ENCODE results near the gene PEX14. TPM values are rescaled to one million over a fixed set of nuclear protein-coding genes. Genes with fewer than 3 reads are reported as not detected.

PEX14 gene
- total RNA-seq, 1 experiment from 2014 or later, result 27.3 TPM

- Mint-ChIP-seq H3K4me1 (peaks cover 36% of the 10 kb centered on the region), H3K9me3 (no peaks in the 10 kb centered on the region), H3K27ac (peak overlapping the region; percentile 95), H3K27me3 (ENCODE audit: low read depth) (no peaks in the 10 kb centered on the region), H3K36me3 (no peaks in the 10 kb centered on the region), H3K4me3 (no peak overlapping the region)
- POLR2A ChIA-PET, result interaction anchor here (0.5 kb wide), 1 partner anchor 9 kb away, joined by 3 read pairs; no protein-coding TSS in a partner anchor
- ATAC-seq, result peak; percentile 57
- DNase-seq (ENCODE audit: low spot score), result peak; percentile 23
- CTCF ChIA-PET, result interaction anchor here (1.7 to 3.1 kb wide), 2 partner anchors 27 to 312 kb away, joined by 4 to 13 read pairs; no protein-coding TSS in a partner anchor
- TF ChIP-seq GABPB1 (CRISPR knock-in tag; IDR thresholded peaks at IDR 0.05), result peak; percentile 98
- TF ChIP-seq FOXJ3 (CRISPR knock-in tag; IDR thresholded peaks at IDR 0.05; ENCODE audit: borderline replicate concordance), result no peak
- no peak for TF ChIP-seq IRF2 (CRISPR knock-in tag; IDR thresholded peaks at IDR 0.05; ENCODE audit: borderline replicate concordance, low read depth)
- TF ChIP-seq ESRRA (CRISPR knock-in tag; IDR thresholded peaks at IDR 0.05; ENCODE audit: borderline replicate concordance), result no peak
- no peak for TF ChIP-seq SMAD4 (CRISPR knock-in tag; IDR thresholded peaks at IDR 0.05)
- peak; percentile 59; the same call in 1 of the 2 replicates for TF ChIP-seq ZNF263 (CRISPR knock-in tag; IDR thresholded peaks at IDR 0.05; ENCODE audit: low read depth)
- no peak for TF ChIP-seq ZNF671 (CRISPR knock-in tag; IDR thresholded peaks at IDR 0.05)
- TF ChIP-seq ATF2 (CRISPR knock-in tag; IDR thresholded peaks at IDR 0.05; ENCODE audit: borderline replicate concordance, low read depth), result no peak
- no peak for TF ChIP-seq ZNF121 (CRISPR knock-in tag; IDR thresholded peaks at IDR 0.05)
Observed at GRCh38 chr1:10555635-10556429, 81.1 kb downstream of the PEX14 start.

GRCh38 chr1:10556430-10557005 is 81.8 kb downstream of the PEX14 start:
- H3K27me3 Mint-ChIP-seq (ENCODE audit: low read depth), result no peaks in the 10 kb centered on the region
- no peaks in the 10 kb centered on the region for H3K36me3 Mint-ChIP-seq
- ATAC-seq (peak; percentile 71), DNase-seq (ENCODE audit: low spot score) (peak; percentile 29)
- no peak overlapping the region for H3K4me3 Mint-ChIP-seq
- no peaks in the 10 kb centered on the region for H3K9me3 Mint-ChIP-seq
- ChIA-PET CTCF (interaction anchor here (1.7 kb wide), 1 partner anchor 311 kb away, joined by 4 read pairs; no protein-coding TSS in a partner anchor), POLR2A (no interaction called here)
- H3K4me1 Mint-ChIP-seq, result peaks cover 37% of the 10 kb centered on the region
- peak overlapping the region; percentile 73 for H3K27ac Mint-ChIP-seq
- TF ChIP-seq ZNF416 (CRISPR knock-in tag; IDR thresholded peaks at IDR 0.05) (no peak), ZBTB43 (CRISPR knock-in tag; IDR thresholded peaks at IDR 0.05) (no peak), PRRX2 (CRISPR knock-in tag; IDR thresholded peaks at IDR 0.05) (no peak), IRF1 (CRISPR knock-in tag; IDR thresholded peaks at IDR 0.05) (no peak), FOXK1 (CRISPR knock-in tag; IDR thresholded peaks at IDR 0.05) (no peak), HMGA2 (CRISPR knock-in tag; IDR thresholded peaks at IDR 0.05) (no peak), TP53 (CRISPR knock-in tag; IDR thresholded peaks at IDR 0.05) (no peak), ZNF121 (CRISPR knock-in tag; IDR thresholded peaks at IDR 0.05) (no peak), STAT6 (CRISPR knock-in tag; conservative IDR thresholded peaks at IDR 0.05; ENCODE audit: low read depth) (no peak), ARID4B (CRISPR knock-in tag; IDR thresholded peaks at IDR 0.05; ENCODE audit: borderline replicate concordance) (no peak), ZNF396 (CRISPR knock-in tag; IDR thresholded peaks at IDR 0.05; ENCODE audit: borderline replicate concordance) (no peak), ATF3 (CRISPR knock-in tag; conservative IDR thresholded peaks at IDR 0.05) (no peak), TCF7 (CRISPR knock-in tag; IDR thresholded peaks at IDR 0.05; ENCODE audit: low read depth) (no peak)

All from WTC11 (cell line).